Endothelial cell of umbilical vein (primary cell): ENCODE data around the gene ERFL. TPM values are rescaled to one million over a fixed set of nuclear protein-coding genes. Genes with fewer than 3 reads are reported as not detected.
A peak's percentile ranks its signal among the peaks of the same experiment; 100 is the strongest.
"Not testable (repeated sequence)": the region's sequence is repeated elsewhere in the genome, so short reads cannot be mapped to it uniquely, and the experiment has no call there.

Experiments used
- BruUV-seq: library from RNA; stranded (reverse); fragments of 400-500 nt; replicated peaks from 2 replicates; lab custom pipeline; 2021; lab: Mats Ljungman, UMichigan
- CTCF ChIA-PET: fragments of 300-600, 350-600 bp; sonication (Branson Sonifier 250); formaldehyde crosslinking; loops from one replicate; lab custom pipeline; 2021; ENCODE audit warnings: antibody characterized with exemption, inconsistent platforms; lab: Charles Lee
- POLR2A ChIA-PET: fragments of 300-600, 350-600 bp; sonication (Branson Sonifier 250); formaldehyde crosslinking; loops from one replicate; lab custom pipeline; 2021; ENCODE audit warnings: antibody characterized with exemption, inconsistent platforms; lab: Charles Lee
- DNase-seq: peaks from one replicate; pipeline ENCODE4 v3.0.0-alpha.2; 2011; ENCODE audit warnings: low read depth, low spot score
- FAIRE-seq: peaks from 2 replicates; lab custom pipeline; 2011; peaks lifted over from hg19 to GRCh38; lab: Jason Lieb, UNC
- H2AFZ ChIP-seq: 2 replicates; pipeline ENCODE4 v1.6.0; 2012; ENCODE audit warnings: low read depth, low read length, control low read depth, inconsistent platforms
- H3K27ac ChIP-seq: 2 replicates; pipeline ENCODE4 v1.5.1; 2011; ENCODE audit warnings: low read depth, mild to moderate bottlenecking, control low read depth, low read length, moderate library complexity; ENCODE audit not compliant: insufficient read depth
- H3K27me3 ChIP-seq, 2 experiments: 2 replicates each; pipeline versions ENCODE4 v1.6.0 to v1.6.1; 2011; ENCODE audit warnings: low read length in 2 of 2, mixed read lengths in 1 of 2; ENCODE audit not compliant: control insufficient read depth in 2 of 2, insufficient read depth in 2 of 2
- H3K36me3 ChIP-seq, 2 experiments: 2 replicates in 1 of 2; 3 replicates in 1 of 2; pipeline ENCODE4 v1.5.1; 2011; ENCODE audit warnings: low read length in 2 of 2, mild to moderate bottlenecking in 1 of 2, moderate library complexity in 1 of 2; ENCODE audit not compliant: control insufficient read depth in 2 of 2, insufficient read depth in 2 of 2; ENCODE audit errors: extremely low read depth in 1 of 2
- H3K4me1 ChIP-seq: 3 replicates; pipeline ENCODE4 v1.5.1; 2011; ENCODE audit warnings: mild to moderate bottlenecking, low read length; ENCODE audit not compliant: control insufficient read depth, insufficient read depth; ENCODE audit errors: extremely low read depth
- H3K4me2 ChIP-seq: 2 replicates; pipeline ENCODE4 v1.6.1; 2011; ENCODE audit warnings: low read length, control low read depth, mixed read lengths; ENCODE audit not compliant: insufficient read depth
- H3K4me3 ChIP-seq, 3 experiments: fragments of 200-600 bp in 1 of 3; sonication (generic), shearing (Covaris generic) in 1 of 3; replicated peaks in 1 of 3; 2 replicates each; pipeline ENCODE4 v1.5.1; 2011 to 2016; ENCODE audit warnings: control low read depth in 3 of 3, low read length in 3 of 3, mild to moderate bottlenecking in 2 of 3, inconsistent platforms in 1 of 3, low read depth in 1 of 3, moderate library complexity in 1 of 3; ENCODE audit not compliant: insufficient read depth in 1 of 3
- H3K79me2 ChIP-seq: 2 replicates; pipeline ENCODE4 v1.6.0; 2012; ENCODE audit warnings: low read length, inconsistent platforms; ENCODE audit not compliant: control insufficient read depth, insufficient read depth
- H3K9ac ChIP-seq: replicated peaks from 2 replicates; pipeline ENCODE3; 2011; ENCODE audit warnings: low read length, control low read depth; ENCODE audit not compliant: insufficient read depth; ENCODE audit errors: extremely low read depth
- H3K9me1 ChIP-seq: replicated peaks from 3 replicates; pipeline ENCODE4 v1.6.0; 2011; ENCODE audit warnings: mild to moderate bottlenecking, low read length; ENCODE audit not compliant: control insufficient read depth, insufficient read depth; ENCODE audit errors: extremely low read depth
- H3K9me3 ChIP-seq: replicated peaks from 2 replicates; pipeline ENCODE4 v1.5.1; 2012; ENCODE audit warnings: low read length, inconsistent platforms; ENCODE audit not compliant: control insufficient read depth, insufficient read depth
- H4K20me1 ChIP-seq: replicated peaks from 2 replicates; pipeline ENCODE3; 2011; ENCODE audit warnings: mild to moderate bottlenecking, low read length; ENCODE audit not compliant: control insufficient read depth, insufficient read depth; ENCODE audit errors: extremely low read depth
- EZH2 ChIP-seq: IDR thresholded peaks from 2 replicates; pipeline ENCODE4 v1.6.1; 2012; ENCODE audit warnings: borderline replicate concordance, low read depth, mild to moderate bottlenecking, moderate library complexity, low read length, inconsistent platforms; ENCODE audit not compliant: severe bottlenecking
- POLR2AphosphoS5 ChIP-seq: IDR thresholded peaks from 2 replicates; pipeline ENCODE4 v1.6.1; 2012; ENCODE audit warnings: low read depth, mild to moderate bottlenecking, control low read depth, low read length, moderate library complexity; ENCODE audit not compliant: insufficient read depth
- dilution Hi-C: fragments of 300-500 bp; cut with MboI; formaldehyde crosslinking; loops from one replicate; pipeline ENCODE4 v1.15.0; 2019; ENCODE audit warnings: low sequenced_read_pairs; ENCODE audit not compliant: extremely low pct_ligation_motif_present
- intact Hi-C: fragments of 100-400 bp; cut with micrococcal nuclease; formaldehyde crosslinking; loops from one replicate; pipeline ENCODE4 v1.10.0; 2022
- polyA plus RNA-seq, 4 experiments: library from polyadenylated mRNA; depleted of rRNA in 3 of 4; stranded (reverse) in 3 of 4; unstranded in 1 of 4; fragments of >200 nt; gene quantifications; 2 replicates each; pipeline versions ENCODE4 v1.2.1 to v1.2.3, GENCODE V29; 2011 to 2012; ENCODE audit warnings: missing spikeins in 1 of 4
- total RNA-seq: library from RNA; stranded (reverse); gene quantifications from 2 replicates; pipeline ENCODE4 v1.2.3, GENCODE V29; 2021

Gene ERFL
- total and polyA plus RNA-seq, 2 donors (not counting 3 experiments of a cell fraction or from before 2014, with no cell fraction given): not detected

DNA sequence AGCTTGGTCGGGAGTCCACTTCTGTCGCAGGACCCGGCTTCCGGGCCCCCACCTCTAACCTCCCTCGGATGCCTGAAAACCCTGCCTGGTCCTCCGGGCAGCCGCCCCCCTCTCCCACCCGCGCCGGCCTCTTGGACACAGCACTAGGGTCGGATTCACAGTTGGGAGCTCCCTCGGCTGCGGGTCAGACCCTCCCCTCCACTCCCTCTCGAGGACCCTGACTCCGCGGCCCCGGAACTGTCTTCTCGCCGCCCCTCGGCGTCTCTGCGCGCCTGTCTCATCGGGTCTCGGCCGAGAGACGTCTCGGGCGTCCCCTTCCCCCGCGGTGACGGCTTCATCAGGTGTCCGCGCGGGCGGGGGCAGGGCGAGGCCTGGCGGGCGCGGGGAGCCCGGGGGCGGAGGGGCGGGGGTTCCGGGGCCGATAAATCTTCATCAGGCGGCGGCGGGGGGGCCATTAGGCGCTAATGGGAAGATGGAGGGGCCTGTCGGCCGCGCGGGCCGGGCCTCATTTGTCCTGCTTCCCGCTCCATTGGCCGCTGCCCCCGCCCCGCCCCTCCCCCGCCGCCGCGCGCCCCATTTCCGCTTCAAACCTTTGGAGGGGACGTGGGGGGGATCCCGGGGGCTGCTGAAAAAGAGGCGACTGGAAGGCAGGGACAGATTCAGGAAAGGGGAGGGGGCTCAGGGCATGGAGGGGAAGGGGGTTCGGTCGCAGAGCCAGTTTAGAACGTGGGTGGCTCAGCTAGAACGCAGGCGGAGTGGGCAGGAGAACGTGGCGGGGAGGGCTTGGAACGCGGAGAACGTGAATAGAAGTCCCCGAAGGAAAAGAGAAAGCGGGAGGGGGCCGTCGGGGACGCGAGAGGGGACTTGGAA is 11.8 kb upstream of the ERFL start:
- H3K9me1 ChIP-seq: no peaks in the 10 kb centered on the region
- H3K9ac ChIP-seq: no peak overlapping the region
- peaks cover 25 to 26% of the 10 kb centered on the region in 2 experiments for H3K27me3 ChIP-seq
- BruUV-seq: no TSS peak
- DNase-seq (no peak), FAIRE-seq (no peak)
- H3K79me2 ChIP-seq: no peaks in the 10 kb centered on the region
- no peaks in the 10 kb centered on the region for H4K20me1 ChIP-seq
- dilution Hi-C loops (no loop called here), intact Hi-C loops (no loop called here)
- CTCF ChIA-PET: interaction anchor here (0.8 kb wide), 1 partner anchor 10 kb away, joined by 3 read pairs; no protein-coding TSS in a partner anchor
- peaks cover 2% of the 10 kb centered on the region for H3K4me1 ChIP-seq
- H2AFZ ChIP-seq: peak overlapping the region; percentile 62
- TF ChIP-seq POLR2AphosphoS5 (no peak), EZH2 (peak; percentile 87)
- peak overlapping the region; percentile 51 for H3K4me2 ChIP-seq
- H3K27ac ChIP-seq: no peak overlapping the region
- POLR2A ChIA-PET: interaction anchor here (0.5 kb wide), 1 partner anchor 70 kb away, joined by 3 read pairs; no protein-coding TSS in a partner anchor
- no peaks in the 10 kb centered on the region for H3K9me3 ChIP-seq
- H3K4me3 ChIP-seq: peak overlapping the region; percentile 23 to 48 (median 27)
- no peaks in the 10 kb centered on the region for H3K36me3 ChIP-seq

DNA sequence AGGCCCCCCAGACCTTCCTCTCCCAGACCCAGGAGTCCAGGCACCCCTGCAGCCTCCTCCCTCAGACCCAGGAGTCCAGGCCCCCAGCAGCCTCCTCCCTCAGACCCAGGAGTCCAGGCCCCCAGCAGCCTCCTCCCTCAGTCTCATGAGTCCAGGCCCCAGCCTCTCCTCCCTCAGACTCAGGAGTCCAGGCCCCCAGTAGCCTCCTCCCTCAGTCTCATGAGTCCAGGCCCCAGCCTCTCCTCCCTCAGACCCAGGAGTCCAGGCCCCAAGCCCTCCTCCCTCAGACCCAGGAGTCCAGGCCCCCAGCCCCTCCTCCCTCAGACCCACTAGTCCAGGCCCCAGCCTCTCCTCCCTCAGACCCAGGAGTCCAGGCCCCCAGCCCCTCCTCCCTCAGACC is 11.0 kb upstream of the ERFL start:
- dilution Hi-C loops, H2AFZ ChIP-seq, H3K4me3 ChIP-seq, intact Hi-C loops, H3K9me1 ChIP-seq, DNase-seq, H3K27ac ChIP-seq, H3K4me1 ChIP-seq, H4K20me1 ChIP-seq, H3K79me2 ChIP-seq, H3K36me3 ChIP-seq, BruUV-seq, H3K9ac ChIP-seq, H3K9me3 ChIP-seq, FAIRE-seq, H3K4me2 ChIP-seq: not testable (repeated sequence)
- POLR2A ChIA-PET: interaction anchor here (0.5 kb wide), 1 partner anchor 69 kb away, joined by 3 read pairs; no protein-coding TSS in a partner anchor
- CTCF ChIA-PET: interaction anchor here (0.8 kb wide), 1 partner anchor 11 kb away, joined by 3 read pairs; no protein-coding TSS in a partner anchor
- H3K27me3 ChIP-seq: peaks cover 27% of the 10 kb centered on the region in 2 experiments
